ENCODE results near the gene EPB41L1. TPM values are rescaled to one million over a fixed set of nuclear protein-coding genes. Genes with fewer than 3 reads are reported as not detected.

The EPB41L1 gene
- total RNA-seq, 1 donor from 2014 or later: 58.7 TPM

DNA sequence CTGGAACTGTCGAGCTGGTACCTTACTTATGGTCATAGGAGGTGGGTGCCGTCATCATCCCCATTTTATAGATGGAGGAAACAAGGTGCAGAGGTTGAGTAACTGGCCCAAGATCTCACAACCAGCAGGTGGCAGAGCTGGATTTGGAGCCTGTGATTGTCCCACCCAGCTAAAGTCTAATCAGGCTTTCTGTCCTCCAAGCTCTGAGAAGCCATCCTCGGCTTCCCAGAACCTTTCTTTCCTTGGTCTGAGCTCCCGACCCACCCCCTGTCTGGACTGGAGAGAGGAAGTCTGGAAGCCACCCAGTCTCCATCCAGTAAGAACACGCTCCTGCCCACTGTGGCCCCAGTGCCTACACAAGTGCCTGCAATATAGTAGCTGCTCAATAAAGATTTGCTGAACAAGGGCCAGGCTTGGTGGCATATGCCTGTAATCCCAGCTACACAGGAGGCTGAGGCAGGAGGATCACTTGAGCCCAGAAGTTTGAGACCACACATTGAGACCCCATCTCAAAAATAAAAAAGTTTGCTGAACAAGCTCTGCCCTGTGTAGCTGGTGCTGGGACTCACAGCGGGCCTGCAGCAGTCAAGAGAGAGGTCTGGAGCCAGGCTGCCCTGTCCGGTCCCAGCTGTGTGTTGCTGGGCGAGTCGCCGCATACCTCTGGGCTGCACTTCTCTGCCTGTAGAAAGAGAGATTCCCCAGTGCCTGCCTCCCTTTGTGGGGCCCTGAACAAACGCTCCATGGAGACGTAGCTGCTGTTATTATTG lies 119.1 kb downstream of the EPB41L1 start:
- FAIRE-seq (no peak), DNase-seq (ENCODE audit: low spot score in 2 of 2) (no peak)

DNA sequence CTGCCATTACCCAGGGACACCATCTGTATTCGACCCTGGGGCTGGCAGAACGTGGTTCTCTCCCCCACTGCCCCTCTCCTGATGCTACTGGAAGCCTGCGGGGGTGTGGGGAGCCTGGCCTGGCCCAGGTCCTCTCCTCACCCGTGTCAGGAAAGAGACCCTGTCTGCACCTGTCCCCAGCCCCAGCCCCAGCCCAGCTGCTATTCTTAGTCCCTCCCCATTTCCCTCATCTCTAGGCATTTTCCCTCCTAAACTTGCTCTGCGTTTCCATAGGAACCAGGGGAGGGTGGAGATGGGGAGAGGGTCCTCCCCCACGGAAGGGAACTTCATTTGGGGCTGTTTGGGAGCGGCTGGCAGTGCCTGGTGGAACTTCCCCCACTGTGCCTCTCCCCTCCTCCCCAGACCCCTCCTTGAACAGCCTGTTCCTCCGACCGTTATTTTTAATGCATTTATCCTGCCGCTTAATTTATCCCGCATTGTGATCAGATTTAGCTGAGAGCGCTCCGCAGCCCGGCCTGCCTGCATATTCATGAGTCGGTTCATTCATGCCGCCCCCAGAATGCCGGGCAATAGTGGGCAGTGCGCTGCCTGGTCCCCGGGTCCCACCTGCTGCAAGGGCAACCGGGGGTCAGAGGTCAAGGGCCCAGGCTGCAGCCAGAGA lies 119.8 kb downstream of the EPB41L1 start:
- FAIRE-seq (no peak), DNase-seq (ENCODE audit: low spot score in 2 of 2) (no peak)

DNA sequence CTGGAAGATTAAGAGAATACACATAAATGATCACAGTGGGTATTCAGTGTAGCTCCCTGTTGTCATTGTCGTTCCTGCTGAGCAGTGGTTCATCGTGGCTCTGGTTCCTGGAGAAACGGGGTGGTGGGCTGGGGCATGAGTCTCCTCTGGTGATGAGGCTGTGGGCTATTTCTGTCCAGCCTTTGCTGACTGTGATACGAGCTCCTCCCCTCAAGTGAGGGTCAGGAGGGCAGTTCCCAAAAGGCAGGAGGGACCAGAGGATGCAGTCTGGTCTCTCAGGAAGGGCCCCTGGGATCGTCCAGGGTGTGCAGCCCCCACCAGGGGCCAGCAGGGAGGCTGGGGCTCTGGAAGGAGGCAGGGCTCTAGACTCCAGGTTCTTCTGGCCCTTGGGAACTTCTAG lies 120.5 kb downstream of the EPB41L1 start:
- no peak for FAIRE-seq
- DNase-seq (ENCODE audit: low spot score in 2 of 2): no peak

DNA sequence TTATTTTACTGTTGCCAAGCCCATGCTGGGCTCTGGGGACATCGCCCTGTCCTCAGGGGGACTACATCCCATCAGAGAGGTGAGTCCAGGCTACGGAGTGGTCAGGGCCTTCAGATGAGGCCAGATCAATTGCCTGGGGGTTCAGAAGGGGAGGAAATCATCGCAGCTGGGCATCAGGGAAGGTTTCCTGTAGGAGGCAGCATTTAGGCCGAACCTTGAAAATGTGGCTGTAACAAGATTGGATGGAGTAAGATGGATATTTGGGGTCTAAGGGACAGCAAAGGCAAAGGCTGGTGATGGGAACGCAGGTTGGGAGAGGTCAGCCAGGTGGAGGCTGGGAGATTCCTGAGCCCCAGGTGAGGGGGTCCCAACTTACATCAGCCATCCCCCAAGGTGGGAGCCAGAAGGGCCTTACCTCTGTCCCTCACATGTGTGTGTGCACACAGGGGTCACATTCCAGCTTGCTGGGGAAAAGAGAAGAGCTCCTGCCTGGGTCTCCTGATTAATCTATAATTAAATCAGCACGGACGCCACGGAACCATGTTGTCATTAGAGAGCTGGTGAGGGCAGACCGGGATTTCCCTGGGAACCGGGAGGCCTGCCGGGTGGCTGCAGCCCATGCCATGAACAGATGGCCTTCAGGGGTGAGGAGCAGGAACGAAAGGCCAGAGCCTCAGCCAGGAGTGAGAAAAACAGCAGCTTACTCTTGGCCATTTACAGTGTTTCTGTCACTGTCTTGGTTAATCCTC lies 121.1 kb downstream of the EPB41L1 start:
- no peak for DNase-seq (ENCODE audit: low spot score in 2 of 2)
- FAIRE-seq: no peak

DNA sequence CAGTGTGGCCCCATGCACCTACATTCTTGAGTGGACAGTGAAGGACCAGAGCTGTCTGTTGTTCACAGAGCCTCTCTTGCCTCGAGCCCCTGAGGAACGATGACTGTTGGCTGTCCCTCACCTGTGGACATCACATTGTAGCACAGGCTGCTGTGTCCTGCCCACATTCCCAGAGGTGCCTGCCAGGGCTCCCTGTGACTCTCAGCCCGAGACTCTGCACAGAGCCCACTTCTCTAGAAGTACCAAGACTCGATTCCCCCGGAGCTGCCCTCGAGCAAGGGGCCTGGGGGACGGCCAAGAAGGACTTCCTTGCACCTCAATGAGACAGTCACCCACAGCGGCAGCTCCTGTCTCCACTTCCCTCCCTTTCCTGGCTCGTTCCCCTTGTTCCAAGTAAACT lies 123.0 kb downstream of the EPB41L1 start:
- FAIRE-seq: no peak
- no peak for DNase-seq (ENCODE audit: low spot score in 2 of 2)

DNA sequence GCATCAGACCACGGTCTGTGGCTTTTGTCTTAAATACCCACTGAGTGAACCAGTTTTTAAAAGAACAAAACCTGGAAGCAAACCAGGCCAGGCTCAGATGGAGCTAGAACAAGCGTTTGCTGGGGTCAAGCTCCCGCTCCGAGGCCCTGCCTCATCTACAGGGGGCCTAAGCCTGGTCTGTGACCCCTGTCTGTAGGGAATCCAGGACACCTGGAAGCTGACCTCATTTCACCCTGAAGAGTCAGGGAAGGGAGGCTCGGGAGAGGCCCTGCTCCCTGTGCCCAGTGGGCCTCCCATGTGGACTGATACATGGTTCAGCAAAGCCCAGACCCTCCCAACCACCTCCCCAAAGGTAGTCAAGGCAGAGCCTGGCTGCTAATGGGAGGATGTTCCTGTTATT lies 124.8 kb downstream of the EPB41L1 start:
- DNase-seq (ENCODE audit: low spot score in 2 of 2) (no peak), FAIRE-seq (no peak)

DNA sequence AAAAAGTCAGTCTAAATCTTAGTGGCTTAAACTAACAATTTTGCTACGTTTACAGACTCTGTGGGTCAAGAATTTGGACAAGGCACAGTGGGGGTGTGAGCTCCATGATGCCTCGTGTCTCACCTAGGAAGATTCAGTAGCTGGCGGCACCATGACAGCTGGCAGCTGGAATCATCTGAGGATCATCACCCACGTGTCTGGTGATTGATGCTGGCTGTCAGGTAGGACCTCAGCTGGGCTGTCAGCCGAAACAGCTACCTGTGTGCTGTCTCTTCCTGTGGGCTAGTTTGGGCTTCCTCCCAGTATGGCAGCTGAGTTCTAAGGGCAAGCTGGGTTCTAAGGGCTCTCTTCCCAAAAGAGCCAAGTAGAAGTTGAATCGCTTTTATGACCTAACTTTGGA lies 125.2 kb downstream of the EPB41L1 start:
- FAIRE-seq (no peak), DNase-seq (ENCODE audit: low spot score in 2 of 2) (no peak)

DNA sequence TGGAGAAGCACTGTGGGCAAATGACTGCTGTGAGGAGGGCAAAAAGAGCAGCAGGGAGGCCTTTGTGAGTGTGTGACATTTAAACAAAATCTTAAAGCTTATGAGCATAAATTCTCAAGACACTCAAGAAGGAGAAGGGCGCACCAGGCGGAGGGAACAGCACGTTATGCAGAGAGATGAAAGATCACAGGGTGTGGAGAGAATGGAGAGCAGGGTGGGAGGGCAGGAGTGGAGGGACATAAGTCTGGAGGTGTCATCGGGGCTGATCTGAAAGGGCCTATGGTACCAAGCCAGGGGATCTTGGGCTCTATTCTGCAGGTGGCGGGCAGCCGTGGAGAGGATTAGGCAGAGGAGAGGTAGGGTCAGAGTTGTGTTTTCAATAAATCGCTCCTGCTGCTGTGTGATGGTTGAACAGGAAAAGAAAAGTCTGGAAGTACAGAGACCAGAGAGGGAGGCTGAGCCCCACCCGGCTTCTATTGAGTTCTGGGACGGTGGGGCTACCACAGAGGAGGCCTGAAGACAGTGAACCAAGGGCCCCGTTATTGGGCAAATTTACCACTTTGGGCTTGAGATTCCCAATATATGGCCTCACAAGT lies 127.3 kb downstream of the EPB41L1 start:
- no peak for DNase-seq (ENCODE audit: low spot score in 2 of 2)

More for the DNA sequence above, 127.3 kb downstream of the EPB41L1 start:
- no peak for FAIRE-seq

Other genes with a start within 250 kb of the EPB41L1 start
- 33.8 TPM for gene SCAND1, start 200.2 kb upstream of the EPB41L1 start, total RNA-seq
- gene CNBD2, start 186.2 kb upstream of the EPB41L1 start, total RNA-seq: 1.6 TPM
- 24.9 TPM for gene AAR2, start 81.7 kb downstream of the EPB41L1 start, total RNA-seq
- gene DLGAP4, start 151.6 kb downstream of the EPB41L1 start, total RNA-seq: 22.0 TPM